Measurements from ENCODE around the gene HOPX.

HOPX gene

GRCh38 chr4:56655209-56655626 lies 25.9 kb downstream of the HOPX start:
- Histone ChIP-seq H3K9me3 (ENCODE audit: control insufficient read depth, insufficient read depth, low read length) (no peaks in the 10 kb centered on the region), H3K9ac (ENCODE audit: low read depth, low read length) (peak overlapping the region; percentile 50; the same call in 1 of the 2 replicates), H3K4me1 (ENCODE audit: insufficient read depth, low read length) (peaks cover 3% of the 10 kb centered on the region; the same call in 1 of the 2 replicates), H3K36me3 (ENCODE audit: insufficient read depth, low read length) (no peaks in the 10 kb centered on the region)

GRCh38 chr4:56654238-56654632 lies 26.9 kb downstream of the HOPX start:
- no peaks in the 10 kb centered on the region for H3K36me3 ChIP-seq (ENCODE audit: insufficient read depth, low read length)
- peaks cover 3% of the 10 kb centered on the region; the same call in 1 of the 2 replicates for H3K4me1 ChIP-seq (ENCODE audit: insufficient read depth, low read length)
- no peaks in the 10 kb centered on the region for H3K9me3 ChIP-seq (ENCODE audit: control insufficient read depth, insufficient read depth, low read length)
- H3K9ac ChIP-seq (ENCODE audit: low read depth, low read length), result no peak overlapping the region

- H3K4me1 ChIP-seq (ENCODE audit: insufficient read depth, low read length), result peaks cover 3% of the 10 kb centered on the region; the same call in 1 of the 2 replicates
- H3K9ac ChIP-seq (ENCODE audit: low read depth, low read length), result no peak overlapping the region
- H3K36me3 ChIP-seq (ENCODE audit: insufficient read depth, low read length), result no peaks in the 10 kb centered on the region
- no peaks in the 10 kb centered on the region for H3K9me3 ChIP-seq (ENCODE audit: control insufficient read depth, insufficient read depth, low read length)
These were observed 27.4 kb downstream of the HOPX start for GRCh38 chr4:56653461-56654237.

DNA sequence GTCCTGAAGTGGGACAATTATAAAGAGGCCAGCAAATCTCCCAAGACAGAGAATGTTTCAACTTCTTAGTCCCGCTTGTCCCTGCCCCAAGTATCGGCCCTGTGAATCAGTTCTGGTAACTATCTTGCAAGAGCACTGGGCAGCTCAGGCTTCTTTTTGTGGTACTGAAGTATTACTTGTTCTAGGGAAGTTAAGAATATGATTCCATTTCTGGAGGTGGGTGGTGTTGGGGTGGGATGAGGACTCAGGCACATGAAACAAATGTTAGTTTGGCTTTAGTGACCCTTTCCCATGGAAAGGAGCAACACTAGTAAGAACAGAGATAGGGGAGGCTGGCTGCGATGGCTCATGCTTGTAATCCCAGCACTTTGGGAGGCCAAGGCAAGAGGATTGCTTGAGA lies 28.9 kb downstream of the HOPX start:
- Histone ChIP-seq H3K9me3 (ENCODE audit: control insufficient read depth, insufficient read depth, low read length) (no peaks in the 10 kb centered on the region), H3K9ac (ENCODE audit: low read depth, low read length) (no peak overlapping the region), H3K4me1 (ENCODE audit: insufficient read depth, low read length) (peaks cover 3% of the 10 kb centered on the region; the same call in 1 of the 2 replicates), H3K36me3 (ENCODE audit: insufficient read depth, low read length) (no peaks in the 10 kb centered on the region)

GRCh38 chr4:56651056-56651350 lies 30.1 kb downstream of the HOPX start:
- H3K4me1 ChIP-seq (ENCODE audit: insufficient read depth, low read length), result peaks cover 3% of the 10 kb centered on the region; the same call in 1 of the 2 replicates
- H3K9ac ChIP-seq (ENCODE audit: low read depth, low read length), result no peak overlapping the region
- H3K36me3 ChIP-seq (ENCODE audit: insufficient read depth, low read length), result no peaks in the 10 kb centered on the region
- no peaks in the 10 kb centered on the region for H3K9me3 ChIP-seq (ENCODE audit: control insufficient read depth, insufficient read depth, low read length)

GRCh38 chr4:56650262-56651055 lies 30.6 kb downstream of the HOPX start:
- Histone ChIP-seq H3K36me3 (ENCODE audit: insufficient read depth, low read length) (no peaks in the 10 kb centered on the region), H3K4me1 (ENCODE audit: insufficient read depth, low read length) (peaks cover 3% of the 10 kb centered on the region; the same call in 1 of the 2 replicates), H3K9ac (ENCODE audit: low read depth, low read length) (no peak overlapping the region), H3K9me3 (ENCODE audit: control insufficient read depth, insufficient read depth, low read length) (no peaks in the 10 kb centered on the region)

DNA sequence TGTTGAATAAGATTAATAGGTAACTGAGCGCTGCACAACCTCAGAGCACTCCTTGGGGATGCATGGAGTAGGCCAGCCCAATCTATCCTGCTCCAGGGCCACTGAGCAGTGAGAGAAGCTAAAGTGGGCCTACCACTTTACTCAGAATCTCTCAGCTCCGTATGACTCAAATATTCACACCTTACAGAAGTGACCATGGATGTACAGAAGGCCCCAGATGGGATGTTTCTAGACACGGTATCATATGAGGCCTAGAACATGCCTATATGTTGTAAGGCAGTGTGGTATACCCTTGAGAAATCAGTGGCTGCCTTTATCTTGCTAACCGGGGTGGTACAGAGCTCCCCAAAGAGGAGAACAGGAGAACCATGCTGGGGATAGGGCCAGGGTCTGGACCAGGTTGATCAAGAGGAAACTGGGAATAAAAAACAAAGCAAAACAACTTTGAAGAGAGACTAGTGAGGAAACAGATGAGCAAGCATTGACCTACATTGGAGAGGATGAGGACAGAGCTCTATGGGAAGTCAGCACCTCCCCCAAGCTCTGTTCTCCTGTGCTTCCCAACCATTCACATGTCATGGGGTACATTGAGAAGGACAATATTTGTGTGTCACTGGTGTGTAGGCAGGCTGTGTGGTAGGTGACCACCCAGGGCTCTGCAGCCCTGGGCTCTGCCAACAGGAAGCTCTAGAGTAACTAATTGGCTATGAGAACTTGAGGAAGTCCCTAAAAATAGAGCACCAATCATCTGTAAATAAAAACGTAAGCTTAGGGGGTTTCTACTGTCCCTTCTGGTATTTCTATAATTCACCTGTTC lies 31.4 kb downstream of the HOPX start:
- no peaks in the 10 kb centered on the region for H3K9me3 ChIP-seq (ENCODE audit: control insufficient read depth, insufficient read depth, low read length)
- H3K9ac ChIP-seq (ENCODE audit: low read depth, low read length), result no peak overlapping the region
- no peaks in the 10 kb centered on the region for H3K36me3 ChIP-seq (ENCODE audit: insufficient read depth, low read length)
- H3K4me1 ChIP-seq (ENCODE audit: insufficient read depth, low read length), result peaks cover 3% of the 10 kb centered on the region; the same call in 1 of the 2 replicates

DNA sequence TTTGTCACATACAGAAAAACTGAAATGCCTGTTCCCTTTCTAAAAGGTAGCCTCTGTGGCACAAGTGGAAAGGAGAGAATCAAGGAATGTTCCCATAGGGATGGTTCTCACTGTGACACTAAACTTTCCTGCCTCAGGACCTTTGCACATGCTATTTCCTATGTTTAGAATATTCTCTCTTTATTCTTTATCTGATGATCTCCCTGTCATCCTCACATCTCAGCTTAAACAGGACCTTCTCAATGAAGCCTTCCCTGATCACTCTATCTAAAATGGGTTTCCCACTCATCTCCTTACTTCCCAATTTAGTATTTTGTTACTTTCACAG lies 32.3 kb downstream of the HOPX start:
- H3K4me1 ChIP-seq (ENCODE audit: insufficient read depth, low read length), result peaks cover 3% of the 10 kb centered on the region; the same call in 1 of the 2 replicates
- H3K36me3 ChIP-seq (ENCODE audit: insufficient read depth, low read length), result no peaks in the 10 kb centered on the region
- no peak overlapping the region for H3K9ac ChIP-seq (ENCODE audit: low read depth, low read length)
- no peaks in the 10 kb centered on the region for H3K9me3 ChIP-seq (ENCODE audit: control insufficient read depth, insufficient read depth, low read length)

GRCh38 chr4:56648021-56648823 lies 32.9 kb downstream of the HOPX start:
- Histone ChIP-seq H3K9ac (ENCODE audit: low read depth, low read length) (no peak overlapping the region), H3K36me3 (ENCODE audit: insufficient read depth, low read length) (no peaks in the 10 kb centered on the region), H3K4me1 (ENCODE audit: insufficient read depth, low read length) (no peaks in the 10 kb centered on the region), H3K9me3 (ENCODE audit: control insufficient read depth, insufficient read depth, low read length) (no peaks in the 10 kb centered on the region)

- Histone ChIP-seq H3K36me3 (ENCODE audit: insufficient read depth, low read length) (no peaks in the 10 kb centered on the region; the same call in 1 of the 2 replicates), H3K9me3 (ENCODE audit: control insufficient read depth, insufficient read depth, low read length) (no peaks in the 10 kb centered on the region), H3K4me1 (ENCODE audit: insufficient read depth, low read length) (no peaks in the 10 kb centered on the region), H3K9ac (ENCODE audit: low read depth, low read length) (no peak overlapping the region)
These were observed 34.8 kb downstream of the HOPX start for GRCh38 chr4:56646341-56646740.

- H3K4me1 ChIP-seq (ENCODE audit: insufficient read depth, low read length), result no peaks in the 10 kb centered on the region
- no peak overlapping the region for H3K9ac ChIP-seq (ENCODE audit: low read depth, low read length)
- no peaks in the 10 kb centered on the region for H3K9me3 ChIP-seq (ENCODE audit: control insufficient read depth, insufficient read depth, low read length)
- H3K36me3 ChIP-seq (ENCODE audit: insufficient read depth, low read length), result no peaks in the 10 kb centered on the region; the same call in 1 of the 2 replicates
These were observed 37.5 kb downstream of the HOPX start for GRCh38 chr4:56643596-56643995.

- Histone ChIP-seq H3K9me3 (ENCODE audit: control insufficient read depth, insufficient read depth, low read length) (no peaks in the 10 kb centered on the region), H3K36me3 (ENCODE audit: insufficient read depth, low read length) (no peaks in the 10 kb centered on the region; the same call in 1 of the 2 replicates), H3K9ac (ENCODE audit: low read depth, low read length) (no peak overlapping the region), H3K4me1 (ENCODE audit: insufficient read depth, low read length) (no peaks in the 10 kb centered on the region)
These were observed 39.5 kb downstream of the HOPX start for GRCh38 chr4:56641494-56642051.

DNA sequence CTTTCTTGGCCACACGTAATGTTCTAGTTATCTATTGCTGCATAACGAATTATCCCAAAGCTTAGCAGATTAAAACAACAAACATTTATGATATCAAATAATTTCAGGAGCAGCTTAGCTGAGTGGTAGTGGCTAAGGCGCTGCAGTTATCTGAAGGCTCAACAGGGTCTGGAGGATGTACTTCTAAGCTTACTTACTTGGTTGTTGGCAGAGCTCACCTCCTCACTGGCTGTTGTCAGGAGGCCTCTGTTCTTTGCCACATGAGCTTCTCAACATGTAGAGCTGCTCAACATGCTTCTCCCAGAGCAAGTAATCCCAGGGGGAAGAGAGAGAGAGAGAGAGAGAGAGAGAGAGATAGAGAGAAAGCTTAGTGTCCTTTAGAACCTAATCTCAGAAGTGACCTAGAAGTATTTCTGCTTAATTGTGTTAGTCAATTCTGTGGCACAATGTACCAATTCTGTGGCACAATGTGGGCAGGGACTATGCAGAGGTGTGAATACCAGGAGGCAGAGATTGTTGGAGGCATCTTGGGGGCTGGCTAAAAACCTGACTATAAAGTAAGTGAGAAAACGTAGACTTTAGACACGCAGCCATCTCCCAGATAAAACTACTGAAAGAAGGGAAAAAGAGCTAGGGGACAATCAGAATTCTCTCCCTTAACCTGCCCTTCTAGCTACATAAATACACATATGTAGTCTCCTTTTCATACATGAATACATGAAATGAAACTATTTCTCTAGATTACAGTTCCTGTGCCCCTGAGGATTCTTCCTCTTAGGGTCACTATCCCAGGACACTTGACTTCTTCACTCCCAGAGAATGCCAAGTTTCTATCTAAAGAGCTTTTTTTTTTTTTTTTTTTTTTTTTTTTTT lies 40.2 kb downstream of the HOPX start:
- Histone ChIP-seq H3K9me3 (ENCODE audit: control insufficient read depth, insufficient read depth, low read length) (no peaks in the 10 kb centered on the region), H3K4me1 (ENCODE audit: insufficient read depth, low read length) (no peaks in the 10 kb centered on the region), H3K36me3 (ENCODE audit: insufficient read depth, low read length) (no peaks in the 10 kb centered on the region; the same call in 1 of the 2 replicates), H3K9ac (ENCODE audit: low read depth, low read length) (no peak overlapping the region)
